ENCODE data around the gene FAM185A.
"Not testable (repeated sequence)": the region's sequence is repeated elsewhere in the genome, so short reads cannot be mapped to it uniquely, and the experiment has no call there.

FAM185A gene

GRCh38 chr7:102778663-102779062, 29.9 kb downstream of the FAM185A start:
- DNase-seq (ENCODE audit: low spot score), result not testable (repeated sequence)

- DNase-seq (ENCODE audit: low spot score), result not testable (repeated sequence)
Observed at GRCh38 chr7:102780926-102781325, 32.1 kb downstream of the FAM185A start.

GRCh38 chr7:102788770-102789169, 40.0 kb downstream of the FAM185A start:
- DNase-seq (ENCODE audit: low spot score), result not testable (repeated sequence)

GRCh38 chr7:102790364-102791100, 41.7 kb downstream of the FAM185A start:
- DNase-seq (ENCODE audit: low spot score), result not testable (repeated sequence)

DNA sequence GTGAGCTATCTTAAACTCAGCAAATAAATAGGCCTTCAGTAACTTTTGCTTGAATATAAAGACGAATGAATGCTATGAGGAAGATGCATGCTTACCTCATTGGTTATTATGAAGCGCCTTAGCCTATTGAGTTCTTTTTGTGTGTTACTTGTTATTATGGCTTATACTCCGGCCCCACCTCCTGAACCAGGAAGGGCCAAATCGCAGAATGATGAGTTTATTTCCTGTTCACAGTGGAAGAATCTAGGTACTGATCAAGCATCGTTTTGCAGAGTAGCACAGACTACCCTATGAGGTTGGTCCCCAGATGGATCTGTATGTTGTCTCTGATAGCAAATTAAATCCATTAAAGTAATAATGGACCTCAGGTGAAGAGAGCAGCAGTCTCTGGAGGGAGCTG, 42.6 kb downstream of the FAM185A start:
- DNase-seq (ENCODE audit: low spot score), result not testable (repeated sequence)

GRCh38 chr7:102791831-102792230, 43.0 kb downstream of the FAM185A start:
- not testable (repeated sequence) for DNase-seq (ENCODE audit: low spot score)

- not testable (repeated sequence) for DNase-seq (ENCODE audit: low spot score)
Observed at GRCh38 chr7:102794567-102794966, 45.8 kb downstream of the FAM185A start.

DNA sequence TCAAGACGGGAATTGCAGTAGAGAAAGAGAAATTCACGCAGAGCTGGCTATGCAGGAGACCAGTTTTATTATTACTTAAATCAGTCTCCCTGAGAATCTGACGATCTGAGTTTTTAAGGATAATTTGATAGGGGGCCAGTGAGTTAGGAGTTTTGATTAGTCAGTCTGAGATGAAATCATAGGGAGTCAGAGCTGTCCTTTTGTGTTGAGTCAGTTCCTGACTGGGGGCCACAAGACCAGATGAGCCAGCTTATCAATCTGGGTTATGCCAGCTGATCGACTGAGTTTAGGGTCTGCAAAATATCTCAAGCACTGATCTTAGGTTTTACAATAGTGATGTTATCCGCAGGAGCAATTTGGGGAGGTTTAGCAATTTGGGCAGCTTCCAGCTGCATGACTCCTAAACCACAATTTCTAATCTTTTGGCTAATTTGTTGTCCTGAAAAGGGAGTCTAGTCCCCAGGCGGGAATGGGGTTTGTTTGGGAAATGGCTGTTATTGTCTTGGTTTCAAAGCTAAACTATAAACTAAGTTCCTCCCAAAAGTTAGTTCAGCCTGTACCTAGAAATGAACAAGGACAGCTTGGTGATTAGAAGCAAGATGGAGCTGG, 47.3 kb downstream of the FAM185A start:
- DNase-seq (ENCODE audit: low spot score), result not testable (repeated sequence)

DNA sequence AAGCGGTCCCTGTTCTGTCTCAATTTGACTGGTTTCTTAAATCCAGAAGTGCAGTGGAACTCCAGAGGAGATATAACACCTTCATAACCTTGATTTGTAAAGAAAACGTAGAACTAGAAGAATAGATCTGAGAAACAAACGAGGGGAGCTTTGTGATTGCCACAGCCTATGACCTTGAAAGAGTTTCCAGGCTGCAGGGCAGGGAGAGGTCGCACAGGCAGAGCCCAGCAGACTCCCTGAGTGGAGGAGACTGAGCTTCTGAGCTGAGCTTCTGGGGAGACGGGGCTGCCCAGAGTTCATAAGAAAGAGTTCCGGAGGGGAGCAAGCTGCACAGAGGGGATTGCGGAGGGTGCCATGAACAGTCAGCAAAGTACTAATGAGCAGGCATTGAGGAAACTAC, 57.8 kb downstream of the FAM185A start:
- DNase-seq (ENCODE audit: low spot score), result no peak

- DNase-seq (ENCODE audit: low spot score), result no peak
Observed at GRCh38 chr7:102810916-102811315, 62.1 kb downstream of the FAM185A start.

DNA sequence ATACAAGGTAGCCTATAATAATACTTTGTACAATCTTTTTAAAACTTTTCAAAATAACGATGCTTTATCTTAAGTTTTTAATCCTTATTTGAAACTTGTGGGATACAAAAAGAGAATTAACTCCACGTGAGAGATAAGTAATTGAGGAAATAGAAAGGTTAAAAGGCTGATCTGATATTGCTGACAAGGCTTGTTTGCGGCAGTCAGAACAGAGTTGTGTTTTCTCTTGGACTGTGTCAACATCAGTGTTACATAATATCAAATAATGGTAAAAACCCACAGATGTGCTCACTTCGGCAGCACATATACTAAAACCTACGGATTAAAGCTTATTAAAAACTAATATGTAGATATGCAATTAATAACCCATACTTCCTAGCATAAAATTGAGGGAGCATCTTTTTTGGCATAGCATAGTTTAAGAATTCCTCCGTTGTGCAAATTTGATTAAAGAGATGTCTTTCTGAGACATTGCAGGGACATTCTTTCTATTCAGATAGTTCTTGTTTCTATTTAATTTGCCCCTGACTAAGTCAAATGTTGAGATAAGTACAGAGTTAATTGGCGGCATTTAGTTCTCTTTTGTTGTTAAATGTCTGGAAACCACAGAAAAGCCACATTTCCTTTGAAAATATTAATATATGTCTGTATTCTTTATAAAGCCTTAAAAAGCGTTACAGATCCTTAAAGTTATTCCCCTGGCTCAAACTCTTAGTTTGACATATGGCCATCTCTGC, 63.3 kb downstream of the FAM185A start:
- DNase-seq (ENCODE audit: low spot score), result no peak

DNA sequence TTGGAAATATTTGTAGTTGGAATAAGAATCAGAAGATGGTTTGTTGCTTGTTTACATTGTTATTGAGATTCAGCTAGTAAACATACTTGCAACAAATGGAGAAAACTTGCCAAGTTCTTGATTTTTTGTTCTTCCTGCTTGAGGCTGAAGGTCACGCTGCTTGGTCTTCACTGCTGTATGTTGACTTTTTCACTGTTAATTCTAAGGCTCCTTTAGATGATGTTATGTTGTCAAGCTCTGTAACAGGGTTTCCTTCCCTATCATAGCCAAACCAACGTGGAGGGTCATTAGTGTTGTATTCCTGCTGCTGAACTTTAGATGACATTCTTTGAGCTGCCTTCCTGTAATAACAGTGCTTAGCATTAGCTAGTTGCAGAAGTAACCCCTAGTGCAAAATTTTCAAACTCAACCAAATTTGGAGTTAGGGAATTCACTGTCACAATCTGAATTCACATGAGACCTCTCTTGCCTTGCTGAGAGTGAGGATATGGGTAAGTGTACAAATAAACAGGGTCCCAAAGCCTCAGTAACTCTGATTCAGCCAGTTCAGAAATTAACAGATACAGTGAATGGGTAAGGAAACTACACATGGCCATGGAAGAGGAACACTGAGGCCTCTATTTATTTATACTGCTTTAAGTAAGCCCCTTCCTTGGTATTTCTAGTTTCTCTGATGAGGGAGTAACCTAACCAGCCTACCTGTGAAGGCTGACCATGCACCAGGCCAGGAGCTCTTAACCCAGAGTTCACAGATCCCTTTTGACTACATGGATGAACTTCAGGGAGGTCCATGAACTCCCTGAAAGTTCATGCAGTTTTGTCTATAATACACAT, 64.6 kb downstream of the FAM185A start:
- no peak for DNase-seq (ENCODE audit: low spot score)

GRCh38 chr7:102814025-102814471, 65.2 kb downstream of the FAM185A start:
- no peak for DNase-seq (ENCODE audit: low spot score)

DNA sequence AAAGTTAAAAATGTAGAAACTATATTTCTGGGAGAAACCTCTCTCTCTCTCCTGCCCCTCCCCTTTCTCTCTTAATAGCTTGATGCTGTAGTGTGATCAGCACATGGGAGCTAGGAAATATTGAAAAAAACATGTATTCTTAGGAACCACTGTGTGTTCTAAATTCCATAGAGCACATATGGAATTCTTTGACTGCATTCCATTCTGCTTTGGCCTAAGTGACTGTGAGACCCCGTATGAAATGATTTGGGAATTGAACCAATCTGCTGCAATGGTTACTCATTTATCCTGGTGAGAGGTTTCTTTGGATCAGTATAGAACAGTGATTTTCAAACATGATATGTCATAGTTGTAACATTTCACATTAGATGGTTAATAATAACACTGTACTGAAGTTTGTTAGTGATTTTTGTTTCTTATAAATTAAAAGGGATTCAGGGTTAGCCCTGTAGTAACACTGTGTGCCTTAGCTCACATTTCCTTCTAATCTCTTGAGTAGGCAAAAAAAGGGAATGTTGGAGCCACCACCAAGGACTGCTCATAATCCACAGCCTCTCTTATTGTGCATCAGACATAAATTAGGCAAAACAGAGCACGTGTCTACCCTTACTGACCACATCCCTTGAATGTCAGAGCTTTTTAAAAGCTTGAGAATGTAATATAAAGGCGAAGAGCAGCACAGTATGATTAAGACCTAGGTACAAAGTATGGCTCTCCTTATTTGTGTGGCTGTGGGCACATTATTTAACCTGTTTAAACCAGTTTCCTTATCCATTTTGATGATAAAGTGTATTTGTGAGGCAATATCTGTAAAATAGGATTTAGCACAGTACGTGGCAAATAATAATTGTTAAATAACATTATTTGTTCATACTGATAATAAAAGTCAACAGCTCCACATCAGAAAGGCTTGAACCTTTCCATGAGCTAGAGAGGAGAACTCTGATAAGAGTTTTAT, 69.1 kb downstream of the FAM185A start:
- DNase-seq (ENCODE audit: low spot score), result no peak

- no peak for DNase-seq (ENCODE audit: low spot score)
Observed at GRCh38 chr7:102819151-102819550, 70.4 kb downstream of the FAM185A start.

- DNase-seq (ENCODE audit: low spot score), result no peak
Observed at GRCh38 chr7:102821994-102822747, 73.4 kb downstream of the FAM185A start.

DNA sequence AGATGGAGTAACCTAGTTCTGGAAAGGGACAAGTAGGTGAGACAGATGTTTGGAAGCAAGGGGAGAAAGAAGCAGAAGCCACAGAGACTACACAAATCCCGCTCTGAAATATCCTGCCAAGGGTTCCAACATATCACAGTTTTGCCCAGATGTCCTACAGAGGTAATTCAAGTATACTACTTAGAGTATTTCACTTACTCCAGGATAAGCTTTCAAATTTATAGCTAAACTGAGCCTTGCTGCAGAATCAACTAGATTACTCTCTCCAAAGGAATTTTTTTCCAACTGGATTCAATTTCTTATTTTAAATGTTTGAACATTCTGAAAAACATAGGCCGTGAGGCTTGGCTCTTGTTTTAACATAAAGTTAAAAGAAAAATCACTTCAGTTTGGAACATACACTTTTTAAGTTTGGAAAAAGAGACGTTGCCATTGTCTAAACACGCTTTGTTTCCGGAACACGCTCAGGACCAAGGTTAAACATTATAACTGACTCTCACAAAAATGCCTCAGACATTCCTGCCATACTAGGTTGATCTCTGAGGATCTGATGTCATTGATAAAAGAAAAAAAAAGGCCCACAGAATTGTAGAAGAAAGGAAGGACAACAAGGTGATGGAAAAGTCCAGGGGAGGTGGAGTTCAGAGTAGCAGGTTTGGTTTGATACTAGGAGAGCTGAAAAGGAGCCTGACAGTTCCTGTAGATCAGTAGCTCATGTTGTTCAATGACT, 74.8 kb downstream of the FAM185A start:
- DNase-seq (ENCODE audit: low spot score), result no peak

- no peak for DNase-seq (ENCODE audit: low spot score)
Observed at GRCh38 chr7:102828286-102828685, 79.5 kb downstream of the FAM185A start.

- no peak for DNase-seq (ENCODE audit: low spot score)
Observed at GRCh38 chr7:102829075-102829474, 80.3 kb downstream of the FAM185A start.

Data from ecto neural progenitor cell (in vitro differentiated cells).